ENCODE measurements around the gene HACE1.

HACE1 gene

GRCh38 chr6:104710543-104711335, 149.0 kb downstream of the HACE1 start:
- no peak for DNase-seq (ENCODE audit: low read depth)
- no peak overlapping the region for H3K4me3 ChIP-seq (ENCODE audit: low read length)
- no peak for TF ChIP-seq CTCF (conservative IDR thresholded peaks at IDR 0.05; ENCODE audit: low read length)

GRCh38 chr6:104705916-104706442, 153.7 kb downstream of the HACE1 start:
- no peak for TF ChIP-seq CTCF (conservative IDR thresholded peaks at IDR 0.05; ENCODE audit: low read length)
- no peak overlapping the region for H3K4me3 ChIP-seq (ENCODE audit: low read length)
- DNase-seq (ENCODE audit: low read depth), result no peak

GRCh38 chr6:104705095-104705707, 154.5 kb downstream of the HACE1 start:
- DNase-seq (ENCODE audit: low read depth), result peak; percentile 42
- no peak for TF ChIP-seq CTCF (conservative IDR thresholded peaks at IDR 0.05; ENCODE audit: low read length)
- no peak overlapping the region for H3K4me3 ChIP-seq (ENCODE audit: low read length)

- no peak for TF ChIP-seq CTCF (conservative IDR thresholded peaks at IDR 0.05; ENCODE audit: low read length)
- no peak for DNase-seq (ENCODE audit: low read depth)
- H3K4me3 ChIP-seq (ENCODE audit: low read length), result no peak overlapping the region
Observed at GRCh38 chr6:104704191-104704590, 155.5 kb downstream of the HACE1 start.

- H3K4me3 ChIP-seq (ENCODE audit: low read length), result no peak overlapping the region
- DNase-seq (ENCODE audit: low read depth), result no peak
- TF ChIP-seq CTCF (conservative IDR thresholded peaks at IDR 0.05; ENCODE audit: low read length), result no peak
Observed at GRCh38 chr6:104702126-104702841, 157.4 kb downstream of the HACE1 start.

- TF ChIP-seq CTCF (conservative IDR thresholded peaks at IDR 0.05; ENCODE audit: low read length), result no peak
- no peak overlapping the region for H3K4me3 ChIP-seq (ENCODE audit: low read length)
- DNase-seq (ENCODE audit: low read depth), result no peak
Observed at GRCh38 chr6:104700371-104701185, 159.1 kb downstream of the HACE1 start.
